ENCODE results near the gene MAD2L1BP.

Gene MAD2L1BP

GRCh38 chr6:43671801-43672690 lies 36.4 kb downstream of the MAD2L1BP start:
- TF ChIP-seq CTCF (IDR thresholded peaks at IDR 0.05; ENCODE audit: insufficient read depth, missing control alignments), result no peak
- DNase-seq (ENCODE audit: insufficient read length, low spot score) (no peak), FAIRE-seq (no peak)

GRCh38 chr6:43673444-43674084 lies 37.9 kb downstream of the MAD2L1BP start:
- FAIRE-seq (no peak), DNase-seq (ENCODE audit: insufficient read length, low spot score) (no peak)
- no peak for TF ChIP-seq CTCF (IDR thresholded peaks at IDR 0.05; ENCODE audit: insufficient read depth, missing control alignments)

- no peak for FAIRE-seq
These were observed 38.7 kb downstream of the MAD2L1BP start for GRCh38 chr6:43674291-43674690.

GRCh38 chr6:43674921-43675320 lies 39.3 kb downstream of the MAD2L1BP start:
- DNase-seq (ENCODE audit: insufficient read length, low spot score) (no peak), FAIRE-seq (no peak)
- no peak for TF ChIP-seq CTCF (IDR thresholded peaks at IDR 0.05; ENCODE audit: insufficient read depth, missing control alignments)

More at GRCh38 chr6:43674291-43674690, 38.7 kb downstream of the MAD2L1BP start:
- DNase-seq (ENCODE audit: insufficient read length, low spot score), result no peak
- TF ChIP-seq CTCF (IDR thresholded peaks at IDR 0.05; ENCODE audit: insufficient read depth, missing control alignments), result no peak

- DNase-seq (ENCODE audit: insufficient read length, low spot score) (no peak), FAIRE-seq (no peak)
- no peak for TF ChIP-seq CTCF (IDR thresholded peaks at IDR 0.05; ENCODE audit: insufficient read depth, missing control alignments)
These were observed 41.4 kb downstream of the MAD2L1BP start for GRCh38 chr6:43676962-43677606.

GRCh38 chr6:43677759-43678158 lies 42.1 kb downstream of the MAD2L1BP start:
- DNase-seq (ENCODE audit: insufficient read length, low spot score) (no peak), FAIRE-seq (no peak)
- no peak for TF ChIP-seq CTCF (IDR thresholded peaks at IDR 0.05; ENCODE audit: insufficient read depth, missing control alignments)

Data from D721Med (cell line).